OCI-LY7 (cell line): Measurements from ENCODE around the gene TMEM151B. TPM values are rescaled to one million over a fixed set of nuclear protein-coding genes. Genes with fewer than 3 reads are reported as not detected.

Experiments
- BruUV-seq: library from RNA; stranded (reverse); fragments of 400-500 nt; replicated peaks from 2 replicates; lab custom pipeline; 2021; lab: Mats Ljungman, UMichigan
- CTCF ChIA-PET: fragments of 300-600 bp; sonication (Branson Sonifier 250); formaldehyde crosslinking; loops from one replicate; lab custom pipeline; 2022; ENCODE audit warnings: antibody characterized with exemption; ENCODE audit not compliant: unreplicated experiment; lab: Charles Lee
- POLR2A ChIA-PET: fragments of 300-600 bp; sonication (Branson Sonifier 250); formaldehyde crosslinking; loops from one replicate; lab custom pipeline; 2022; ENCODE audit warnings: antibody characterized with exemption; lab: Charles Lee
- DNase-seq: peaks from one replicate; pipeline ENCODE4 v3.0.0-alpha.2; 2015; ENCODE audit warnings: low spot score
- H2AFZ ChIP-seq: fragments of 200-600 bp; sonication (generic), shearing (Covaris generic); 2 replicates; pipeline ENCODE4 v1.6.1; 2014; ENCODE audit warnings: mild to moderate bottlenecking, antibody characterized with exemption, low read length, moderate library complexity
- H3K27ac ChIP-seq: fragments of 200-600 bp; sonication (generic); 2 replicates; pipeline ENCODE4 v1.5.1; 2014; ENCODE audit warnings: mixed run types, low read depth, mild to moderate bottlenecking, moderate library complexity, low read length, inconsistent platforms; ENCODE audit not compliant: poor library complexity, severe bottlenecking
- H3K36me3 ChIP-seq: fragments of 200-600 bp; sonication (generic); 2 replicates; pipeline ENCODE4 v1.6.1; 2014; ENCODE audit warnings: mild to moderate bottlenecking, antibody characterized with exemption, low read length, moderate library complexity, mixed read lengths; ENCODE audit not compliant: insufficient read depth
- H3K4me1 ChIP-seq: fragments of 200-600 bp; sonication (generic); 2 replicates; pipeline ENCODE4 v1.5.1; 2014; ENCODE audit warnings: mild to moderate bottlenecking, low read length; ENCODE audit not compliant: insufficient read depth, poor library complexity, severe bottlenecking
- H3K4me2 ChIP-seq: fragments of 200-600 bp; sonication (generic); 2 replicates; pipeline ENCODE4 v1.6.1; 2014; ENCODE audit warnings: mild to moderate bottlenecking, low read length
- H3K4me3 ChIP-seq: fragments of 200-600 bp; sonication (generic); 2 replicates; pipeline ENCODE4 v1.5.1; 2014; ENCODE audit warnings: mild to moderate bottlenecking, low read depth, low read length; ENCODE audit not compliant: poor library complexity, severe bottlenecking
- H3K79me2 ChIP-seq: fragments of 200-600 bp; sonication (generic); 2 replicates; pipeline ENCODE4 v1.6.1; 2016; ENCODE audit warnings: low read depth, mild to moderate bottlenecking, low read length, moderate library complexity, mixed read lengths; ENCODE audit not compliant: insufficient read depth
- H3K9me2 ChIP-seq: fragments of 200-600 bp; sonication (generic); 2 replicates; pipeline ENCODE4 v1.6.1; 2016; ENCODE audit warnings: mild to moderate bottlenecking, low read length, mixed read lengths; ENCODE audit not compliant: insufficient read depth
- H3K9me3 ChIP-seq: fragments of 200-600 bp; sonication (generic); 2 replicates; pipeline ENCODE4 v1.6.1; 2014; ENCODE audit warnings: mild to moderate bottlenecking, mixed run types, low read length, mixed read lengths
- H4K20me1 ChIP-seq: fragments of 200-600 bp; sonication (generic); 2 replicates; pipeline ENCODE4 v1.6.1; 2014; ENCODE audit warnings: mild to moderate bottlenecking, antibody characterized with exemption, low read length, moderate library complexity, mixed read lengths; ENCODE audit not compliant: insufficient read depth
- CTCF ChIP-seq: fragments of 200-600 bp; sonication (generic); conservative IDR thresholded peaks from 2 replicates; pipeline ENCODE4 v1.5.1; 2014; ENCODE audit warnings: mild to moderate bottlenecking, antibody characterized with exemption, low read length, moderate library complexity, mixed read lengths
- EZH2phosphoT487 ChIP-seq: fragments of 200-600 bp; sonication (generic); IDR thresholded peaks from 2 replicates; pipeline ENCODE4 v1.6.1; 2018; ENCODE audit warnings: low read depth, borderline replicate concordance, mild to moderate bottlenecking, mixed run types, antibody characterized with exemption, low read length, moderate library complexity, mixed read lengths
- intact Hi-C: fragments of 100-400 bp; cut with micrococcal nuclease; formaldehyde crosslinking; loops from one replicate; pipeline ENCODE4 v1.10.0; 2022; ENCODE audit not compliant: unreplicated experiment
- total RNA-seq, 2 experiments: library from RNA; depleted of rRNA in 1 of 2; stranded (reverse); fragments of >200 nt in 1 of 2; shearing (Covaris generic) in 1 of 2; gene quantifications; 2 replicates each; pipeline ENCODE4 v1.2.3, GENCODE V29; 2014 to 2022

The TMEM151B gene
- total RNA-seq, 2 experiments from 2014 or later, result 0.15 TPM; not detected in 1

- Histone ChIP-seq H3K4me3 (no peak overlapping the region), H3K9me2 (no peaks in the 10 kb centered on the region), H3K4me2 (no peak overlapping the region), H3K79me2 (no peaks in the 10 kb centered on the region), H4K20me1 (no peaks in the 10 kb centered on the region), H2AFZ (no peak overlapping the region), H3K36me3 (no peaks in the 10 kb centered on the region), H3K4me1 (no peaks in the 10 kb centered on the region), H3K27ac (no peak overlapping the region), H3K9me3 (no peaks in the 10 kb centered on the region)
- CTCF ChIA-PET, result no interaction called here
- no peak for TF ChIP-seq CTCF
- TF ChIP-seq EZH2phosphoT487, result no peak
- POLR2A ChIA-PET, result interaction anchor here (0.6 kb wide), 1 partner anchor 212 kb away, joined by 4 read pairs; the partner anchor contains the start of gene TMEM63B
- no TSS peak for BruUV-seq
- intact Hi-C loops, result loop anchor here (5.0 kb wide), 1 partner anchor 242 kb away; no protein-coding TSS in a partner anchor
- no peak for DNase-seq
Observed at GRCh38 chr6:44339301-44339700, 69.1 kb downstream of the TMEM151B start.

- BruUV-seq, result no TSS peak
- no peaks in the 10 kb centered on the region for H3K36me3 ChIP-seq
- H2AFZ ChIP-seq, result no peak overlapping the region
- CTCF ChIA-PET, result no interaction called here
- intact Hi-C loops, result loop anchor here (5.0 kb wide), 1 partner anchor 243 kb away; no protein-coding TSS in a partner anchor
- no peaks in the 10 kb centered on the region for H3K4me1 ChIP-seq
- no peaks in the 10 kb centered on the region for H3K79me2 ChIP-seq
- no peaks in the 10 kb centered on the region for H4K20me1 ChIP-seq
- H3K4me2 ChIP-seq, result no peak overlapping the region
- H3K27ac ChIP-seq, result no peak overlapping the region
- DNase-seq, result no peak
- H3K4me3 ChIP-seq, result no peak overlapping the region
- no peaks in the 10 kb centered on the region for H3K9me3 ChIP-seq
- TF ChIP-seq EZH2phosphoT487 (no peak), CTCF (no peak)
- H3K9me2 ChIP-seq, result no peaks in the 10 kb centered on the region
- POLR2A ChIA-PET, result no interaction called here
Observed at GRCh38 chr6:44339763-44340625, 69.7 kb downstream of the TMEM151B start.
